Measurements from ENCODE around the gene COL4A1.

The COL4A1 gene

GRCh38 chr13:110345266-110345665 is 38.3 kb upstream of the COL4A1 start:
- DNase-seq (ENCODE audit: low read depth in 1 of 2, low spot score in 1 of 2), result no peak
- Histone ChIP-seq H3K27ac (replicated peaks) (no peak overlapping the region), H3K4me3 (replicated peaks; ENCODE audit: insufficient read depth, low read length) (no peak overlapping the region), H3K27me3 (ENCODE audit: insufficient read depth, poor library complexity, severe bottlenecking) (peaks cover 40% of the 10 kb centered on the region)
- TF ChIP-seq GABPA (IDR thresholded peaks at IDR 0.05; ENCODE audit: low read depth) (no peak), POLR2AphosphoS5 (IDR thresholded peaks at IDR 0.05; ENCODE audit: low read depth) (no peak), REST (IDR thresholded peaks at IDR 0.05; ENCODE audit: insufficient replicate concordance, low read depth) (no peak)

- peaks cover 44% of the 10 kb centered on the region for H3K27me3 ChIP-seq (ENCODE audit: insufficient read depth, poor library complexity, severe bottlenecking)
- H3K27ac ChIP-seq (replicated peaks), result no peak overlapping the region
- no peak for TF ChIP-seq REST (IDR thresholded peaks at IDR 0.05; ENCODE audit: insufficient replicate concordance, low read depth)
- no peak for TF ChIP-seq SPI1 (IDR thresholded peaks at IDR 0.05; ENCODE audit: borderline replicate concordance, low read depth)
- TF ChIP-seq POLR2AphosphoS5 (IDR thresholded peaks at IDR 0.05; ENCODE audit: low read depth), result no peak
- TF ChIP-seq, protein P1, sequence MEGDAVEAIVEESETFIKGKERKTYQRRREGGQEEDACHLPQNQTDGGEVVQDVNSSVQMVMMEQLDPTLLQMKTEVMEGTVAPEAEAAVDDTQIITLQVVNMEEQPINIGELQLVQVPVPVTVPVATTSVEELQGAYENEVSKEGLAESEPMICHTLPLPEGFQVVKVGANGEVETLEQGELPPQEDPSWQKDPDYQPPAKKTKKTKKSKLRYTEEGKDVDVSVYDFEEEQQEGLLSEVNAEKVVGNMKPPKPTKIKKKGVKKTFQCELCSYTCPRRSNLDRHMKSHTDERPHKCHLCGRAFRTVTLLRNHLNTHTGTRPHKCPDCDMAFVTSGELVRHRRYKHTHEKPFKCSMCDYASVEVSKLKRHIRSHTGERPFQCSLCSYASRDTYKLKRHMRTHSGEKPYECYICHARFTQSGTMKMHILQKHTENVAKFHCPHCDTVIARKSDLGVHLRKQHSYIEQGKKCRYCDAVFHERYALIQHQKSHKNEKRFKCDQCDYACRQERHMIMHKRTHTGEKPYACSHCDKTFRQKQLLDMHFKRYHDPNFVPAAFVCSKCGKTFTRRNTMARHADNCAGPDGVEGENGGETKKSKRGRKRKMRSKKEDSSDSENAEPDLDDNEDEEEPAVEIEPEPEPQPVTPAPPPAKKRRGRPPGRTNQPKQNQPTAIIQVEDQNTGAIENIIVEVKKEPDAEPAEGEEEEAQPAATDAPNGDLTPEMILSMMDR (IDR thresholded peaks at IDR 0.05; ENCODE audit: insufficient read depth, low read length), result no peak
- no peak for DNase-seq (ENCODE audit: low read depth in 1 of 2, low spot score in 1 of 2)
- no peak overlapping the region for H3K4me3 ChIP-seq (replicated peaks; ENCODE audit: insufficient read depth, low read length)
These were observed 37.4 kb upstream of the COL4A1 start for GRCh38 chr13:110344320-110344719.

DNA sequence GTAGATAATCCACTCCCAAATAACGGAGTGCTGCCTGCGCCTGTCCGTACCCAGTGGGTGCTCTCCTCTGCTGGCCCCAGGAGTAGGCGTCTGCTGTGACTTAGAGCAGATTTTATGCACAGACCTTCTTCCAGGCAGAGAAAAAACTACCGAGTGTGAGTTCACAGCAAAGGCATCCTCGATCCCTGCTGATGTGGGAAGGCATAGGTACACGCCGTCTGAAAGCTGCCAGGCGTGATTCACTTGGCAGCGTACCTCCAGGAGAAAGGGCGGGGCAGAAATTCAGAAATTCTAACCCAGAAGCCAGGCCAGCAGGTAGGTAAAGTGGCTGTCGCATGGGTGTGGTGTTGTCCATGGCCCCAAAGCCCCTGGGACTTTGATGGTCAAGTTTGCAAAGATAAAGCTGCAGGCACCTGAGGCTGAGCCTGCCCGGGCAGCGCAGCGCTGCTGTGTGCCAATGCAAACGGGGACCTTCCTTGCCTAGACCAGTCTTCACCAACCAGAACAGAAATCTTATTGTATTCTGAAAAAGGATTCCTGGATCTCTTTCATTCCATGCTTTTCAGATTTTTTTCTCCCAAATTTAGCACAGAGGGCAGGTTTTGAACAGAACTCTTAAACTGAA is 36.4 kb upstream of the COL4A1 start:
- Histone ChIP-seq H3K27me3 (ENCODE audit: insufficient read depth, poor library complexity, severe bottlenecking) (peaks cover 49% of the 10 kb centered on the region), H3K27ac (replicated peaks) (no peak overlapping the region), H3K4me3 (replicated peaks; ENCODE audit: insufficient read depth, low read length) (no peak overlapping the region)
- DNase-seq (ENCODE audit: low read depth in 1 of 2, low spot score in 1 of 2), result no peak
- TF ChIP-seq POLR2AphosphoS5 (IDR thresholded peaks at IDR 0.05; ENCODE audit: low read depth) (no peak), GABPA (IDR thresholded peaks at IDR 0.05; ENCODE audit: low read depth) (no peak), SPI1 (IDR thresholded peaks at IDR 0.05; ENCODE audit: borderline replicate concordance, low read depth) (no peak), REST (IDR thresholded peaks at IDR 0.05; ENCODE audit: insufficient replicate concordance, low read depth) (no peak)
- TF ChIP-seq, protein P1 (IDR thresholded peaks at IDR 0.05; ENCODE audit: insufficient read depth, low read length), result no peak
